Tibial artery (tissue), 4 donors: ENCODE data around the gene CAMK2G.

Experiments used
- DNase-seq, 2 donors: peaks; one replicate each; pipeline ENCODE4 v3.0.0-alpha.2; 2019
- H3K27ac ChIP-seq, 2 donors: fragments of 200-600 bp; sonication (generic) in 1 of 2; 1 replicate in 1 of 2; 2 replicates in 1 of 2; pipeline ENCODE4 v1.5.1; 2018 to 2019; ENCODE audit warnings: mild to moderate bottlenecking in 1 of 2
- H3K27me3 ChIP-seq, 2 donors: fragments of 200-600 bp; sonication (generic) in 1 of 2; one replicate each; pipeline versions ENCODE4 v1.5.1 to v1.6.0; 2016 to 2019
- H3K36me3 ChIP-seq, 3 donors: fragments of 200-600 bp; sonication (generic) in 2 of 3; one replicate each; pipeline ENCODE4 v1.5.1; 2016 to 2019; ENCODE audit warnings: mild to moderate bottlenecking in 2 of 3
- H3K4me1 ChIP-seq, 4 donors: fragments of 200-600 bp; sonication (generic) in 2 of 4; 1 replicate in 3 of 4; 2 replicates in 1 of 4; pipeline ENCODE4 v1.5.1; 2016 to 2019
- H3K4me3 ChIP-seq, 2 donors: fragments of 200-600 bp; sonication (generic) in 1 of 2; 1 replicate in 1 of 2; 2 replicates in 1 of 2; pipeline ENCODE4 v1.5.1; 2018 to 2019; ENCODE audit warnings: mild to moderate bottlenecking in 2 of 2
- H3K9me3 ChIP-seq, 3 donors: fragments of 200-600 bp; sonication (generic) in 1 of 3; one replicate each; pipeline ENCODE4 v1.5.1; 2016 to 2019
- intact Hi-C: fragments of 100-400 bp; cut with DNase I; formaldehyde crosslinking; loops from one replicate; pipeline ENCODE4 v1.15.0; 2023; ENCODE audit warnings: low total_unique reads
- TF ChIP-seq, protein P1 (sequence below), 2 experiments: fragments of 200-600 bp in 1 of 2; fragments of 450-650 bp in 1 of 2; IDR thresholded peaks; one replicate each; pipeline ENCODE4 v1.5.1; 2017 to 2019; ENCODE audit warnings: antibody characterized with exemption in 2 of 2, mild to moderate bottlenecking in 1 of 2, moderate library complexity in 1 of 2

Gene CAMK2G

DNA sequence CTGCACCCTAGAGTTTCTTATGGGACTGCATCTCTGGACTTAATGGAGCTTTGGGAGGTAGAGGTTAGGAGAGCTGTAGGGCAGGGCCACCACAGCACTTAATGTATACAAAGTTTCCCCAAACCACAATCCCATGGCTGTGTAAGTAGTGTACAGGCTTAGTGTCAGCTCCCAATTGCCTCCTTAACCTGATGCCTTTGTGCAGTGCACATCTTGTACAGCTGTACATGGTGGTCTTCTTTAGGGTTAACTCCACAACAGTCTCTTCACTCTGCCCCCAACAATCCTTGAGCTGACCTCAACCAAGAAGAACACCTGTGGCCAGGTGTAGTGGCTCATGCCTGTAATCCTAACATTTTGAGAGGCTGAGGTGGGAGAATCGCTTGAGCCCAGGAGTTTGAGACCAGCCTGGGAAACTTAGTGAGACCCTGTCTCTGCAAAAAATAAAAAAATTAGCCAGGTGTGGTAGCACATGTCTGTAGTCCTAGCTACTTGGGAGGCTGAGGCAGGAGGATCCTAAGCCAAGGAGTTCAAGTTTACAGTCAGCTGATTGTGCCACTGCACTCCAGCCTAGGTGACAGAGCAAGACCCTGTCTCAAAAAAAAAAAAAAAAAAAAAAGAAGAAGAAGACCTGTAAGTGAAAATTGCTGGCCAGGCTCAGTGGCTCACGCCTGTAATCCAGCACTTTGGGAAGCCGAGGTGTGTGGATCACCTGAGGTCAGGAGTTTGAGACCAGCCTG lies 43.4 kb upstream of the CAMK2G start:
- peaks cover 0 to 13% (median 6%) of the 10 kb centered on the region in 3 donors for H3K36me3 ChIP-seq
- H3K27me3 ChIP-seq = no peaks in the 10 kb centered on the region
- DNase-seq = no peak
- peak overlapping the region in 1 of 2 donors; percentile 31 for H3K27ac ChIP-seq
- no peaks in the 10 kb centered on the region for H3K9me3 ChIP-seq
- TF ChIP-seq, protein P1, sequence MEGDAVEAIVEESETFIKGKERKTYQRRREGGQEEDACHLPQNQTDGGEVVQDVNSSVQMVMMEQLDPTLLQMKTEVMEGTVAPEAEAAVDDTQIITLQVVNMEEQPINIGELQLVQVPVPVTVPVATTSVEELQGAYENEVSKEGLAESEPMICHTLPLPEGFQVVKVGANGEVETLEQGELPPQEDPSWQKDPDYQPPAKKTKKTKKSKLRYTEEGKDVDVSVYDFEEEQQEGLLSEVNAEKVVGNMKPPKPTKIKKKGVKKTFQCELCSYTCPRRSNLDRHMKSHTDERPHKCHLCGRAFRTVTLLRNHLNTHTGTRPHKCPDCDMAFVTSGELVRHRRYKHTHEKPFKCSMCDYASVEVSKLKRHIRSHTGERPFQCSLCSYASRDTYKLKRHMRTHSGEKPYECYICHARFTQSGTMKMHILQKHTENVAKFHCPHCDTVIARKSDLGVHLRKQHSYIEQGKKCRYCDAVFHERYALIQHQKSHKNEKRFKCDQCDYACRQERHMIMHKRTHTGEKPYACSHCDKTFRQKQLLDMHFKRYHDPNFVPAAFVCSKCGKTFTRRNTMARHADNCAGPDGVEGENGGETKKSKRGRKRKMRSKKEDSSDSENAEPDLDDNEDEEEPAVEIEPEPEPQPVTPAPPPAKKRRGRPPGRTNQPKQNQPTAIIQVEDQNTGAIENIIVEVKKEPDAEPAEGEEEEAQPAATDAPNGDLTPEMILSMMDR (IDR thresholded peaks at IDR 0.05) = no peak
- intact Hi-C loops = no loop called here
- peaks cover 0 to 31% (median 23%) of the 10 kb centered on the region in 4 donors for H3K4me1 ChIP-seq
- no peak overlapping the region for H3K4me3 ChIP-seq

DNA sequence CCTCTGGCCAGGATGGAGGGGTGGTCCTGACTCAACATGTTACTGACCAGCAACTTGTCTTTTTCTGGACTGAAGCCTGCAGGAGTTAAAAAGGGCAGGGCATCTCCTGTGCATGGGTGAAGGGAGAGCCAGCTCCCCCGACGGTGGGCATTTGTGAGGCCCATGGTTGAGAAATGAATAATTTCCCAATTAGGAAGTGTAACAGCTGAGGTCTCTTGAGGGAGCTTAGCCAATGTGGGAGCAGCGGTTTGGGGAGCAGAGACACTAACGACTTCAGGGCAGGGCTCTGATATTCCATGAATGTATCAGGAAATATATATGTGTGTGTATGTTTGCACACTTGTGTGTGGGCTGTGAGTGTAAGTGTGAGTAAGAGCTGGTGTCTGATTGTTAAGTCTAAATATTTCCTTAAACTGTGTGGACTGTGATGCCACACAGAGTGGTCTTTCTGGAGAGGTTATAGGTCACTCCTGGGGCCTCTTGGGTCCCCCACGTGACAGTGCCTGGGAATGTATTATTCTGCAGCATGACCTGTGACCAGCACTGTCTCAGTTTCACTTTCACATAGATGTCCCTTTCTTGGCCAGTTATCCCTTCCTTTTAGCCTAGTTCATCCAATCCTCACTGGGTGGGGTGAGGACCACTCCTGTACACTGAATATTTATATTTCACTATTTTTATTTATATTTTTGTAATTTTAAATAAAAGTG lies 42.6 kb upstream of the CAMK2G start:
- H3K9me3 ChIP-seq = no peaks in the 10 kb centered on the region
- TF ChIP-seq, protein P1 (IDR thresholded peaks at IDR 0.05) = no peak
- no peaks in the 10 kb centered on the region for H3K27me3 ChIP-seq
- H3K36me3 ChIP-seq = peaks cover 0 to 13% (median 6%) of the 10 kb centered on the region in 3 donors
- peak overlapping the region in 1 of 2 donors; percentile 31 for H3K27ac ChIP-seq
- no peak for DNase-seq
- intact Hi-C loops = no loop called here
- H3K4me1 ChIP-seq = peaks cover 0 to 38% (median 29%) of the 10 kb centered on the region in 4 donors
- H3K4me3 ChIP-seq = no peak overlapping the region

DNA sequence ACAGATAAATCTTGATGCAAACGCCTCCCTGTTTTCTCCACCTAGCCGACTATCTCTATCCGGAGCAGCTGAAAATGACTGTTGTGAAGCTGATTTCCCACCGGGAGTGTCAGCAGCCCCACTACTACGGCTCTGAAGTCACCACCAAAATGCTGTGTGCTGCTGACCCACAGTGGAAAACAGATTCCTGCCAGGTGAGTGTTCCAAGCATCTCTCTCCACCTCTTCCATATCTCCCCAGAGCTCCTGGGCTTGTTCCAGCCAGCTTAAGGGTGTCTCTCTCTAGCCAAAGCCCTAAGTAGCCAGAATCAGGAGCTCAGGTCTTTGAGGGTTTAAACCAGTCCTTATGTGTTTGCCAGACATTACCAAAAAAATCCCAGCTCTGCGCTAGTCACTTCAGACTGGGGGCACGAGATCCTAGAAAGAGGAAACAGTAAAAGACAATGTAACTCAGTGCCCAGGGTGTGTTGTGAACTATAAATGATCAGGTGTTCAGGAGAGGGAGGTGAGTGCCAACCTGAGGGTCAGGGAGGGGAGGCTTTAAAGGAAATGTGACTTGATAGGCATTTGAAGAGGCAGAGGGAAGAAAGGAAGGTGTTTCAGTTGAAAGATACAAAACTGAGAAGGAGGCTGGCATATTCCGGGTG lies 41.0 kb upstream of the CAMK2G start:
- DNase-seq = no peak
- peak overlapping the region; percentile 23 to 31 for H3K27ac ChIP-seq
- TF ChIP-seq, protein P1 (IDR thresholded peaks at IDR 0.05) = no peak
- no peaks in the 10 kb centered on the region for H3K9me3 ChIP-seq
- H3K4me1 ChIP-seq = peaks cover 0 to 47% (median 39%) of the 10 kb centered on the region in 4 donors
- H3K36me3 ChIP-seq = peaks cover 0 to 13% (median 6%) of the 10 kb centered on the region in 3 donors
- H3K27me3 ChIP-seq = no peaks in the 10 kb centered on the region
- H3K4me3 ChIP-seq = no peak overlapping the region
- intact Hi-C loops = no loop called here

DNA sequence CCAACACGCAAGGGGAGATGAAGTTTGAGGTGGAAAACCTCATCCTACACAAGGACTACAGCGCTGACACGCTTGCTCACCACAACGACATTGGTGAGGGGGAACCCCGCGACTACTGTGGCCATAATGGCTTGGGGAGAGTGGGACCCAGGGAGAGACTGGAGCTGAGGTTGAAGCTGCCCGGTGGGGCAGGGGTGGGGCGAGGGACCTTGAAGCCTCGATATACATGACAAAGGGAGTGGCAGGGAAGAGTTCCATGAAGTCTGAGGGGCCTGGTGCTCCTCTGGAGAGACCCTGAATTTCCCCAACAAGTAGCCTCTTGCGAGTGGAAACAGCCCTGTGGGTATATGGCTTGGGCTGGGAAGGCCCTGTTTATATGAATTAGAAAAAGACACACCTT lies 39.7 kb upstream of the CAMK2G start:
- Histone ChIP-seq H3K27me3 (no peaks in the 10 kb centered on the region), H3K4me3 (no peak overlapping the region), H3K4me1 (peaks cover 0 to 54% (median 35%) of the 10 kb centered on the region in 4 donors), H3K36me3 (peaks cover 0 to 13% (median 6%) of the 10 kb centered on the region in 3 donors), H3K27ac (no peak overlapping the region), H3K9me3 (no peaks in the 10 kb centered on the region)
- TF ChIP-seq, protein P1 (IDR thresholded peaks at IDR 0.05) = no peak
- intact Hi-C loops = no loop called here
- DNase-seq = no peak

DNA sequence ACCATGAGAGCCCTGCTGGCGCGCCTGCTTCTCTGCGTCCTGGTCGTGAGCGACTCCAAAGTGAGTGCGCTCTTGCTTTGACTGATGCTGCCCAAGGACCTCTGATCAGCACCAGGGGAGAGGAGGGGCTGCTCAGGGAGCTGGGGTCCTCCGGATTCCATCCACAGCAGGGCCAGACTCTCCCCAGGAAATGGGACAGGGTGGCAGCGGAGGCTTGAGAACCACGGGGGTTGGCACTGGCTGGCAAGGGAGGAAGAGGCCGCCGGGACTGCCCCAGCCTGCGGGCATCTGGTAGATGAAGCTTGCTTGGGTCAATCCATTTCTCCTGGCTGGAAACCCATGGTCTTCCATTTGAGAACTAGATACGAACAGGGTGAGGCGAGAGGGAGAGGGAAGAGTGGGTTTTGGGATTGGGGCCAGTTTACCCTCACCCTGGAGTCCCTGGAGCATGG lies 37.2 kb upstream of the CAMK2G start:
- Histone ChIP-seq H3K36me3 (peaks cover 0 to 9% (median 5%) of the 10 kb centered on the region in 3 donors), H3K4me1 (peaks cover 0 to 76% (median 50%) of the 10 kb centered on the region in 4 donors), H3K27ac (peak overlapping the region; percentile 72 to 81), H3K4me3 (peak overlapping the region; percentile 73 to 77), H3K9me3 (no peaks in the 10 kb centered on the region), H3K27me3 (no peaks in the 10 kb centered on the region)
- no peak for DNase-seq
- TF ChIP-seq, protein P1 (IDR thresholded peaks at IDR 0.05) = no peak
- intact Hi-C loops = no loop called here
